C1 segment of cervical spinal cord (tissue), 14 donors: Measurements from ENCODE around the gene HIBADH.
A peak's percentile ranks its signal among the peaks of the same experiment; 100 is the strongest.

ENCODE experiments used
- DNase-seq, 14 donors: peaks; one replicate each; lab custom pipeline; 2025; lab: John Stamatoyannopoulos, UW

HIBADH gene

DNA sequence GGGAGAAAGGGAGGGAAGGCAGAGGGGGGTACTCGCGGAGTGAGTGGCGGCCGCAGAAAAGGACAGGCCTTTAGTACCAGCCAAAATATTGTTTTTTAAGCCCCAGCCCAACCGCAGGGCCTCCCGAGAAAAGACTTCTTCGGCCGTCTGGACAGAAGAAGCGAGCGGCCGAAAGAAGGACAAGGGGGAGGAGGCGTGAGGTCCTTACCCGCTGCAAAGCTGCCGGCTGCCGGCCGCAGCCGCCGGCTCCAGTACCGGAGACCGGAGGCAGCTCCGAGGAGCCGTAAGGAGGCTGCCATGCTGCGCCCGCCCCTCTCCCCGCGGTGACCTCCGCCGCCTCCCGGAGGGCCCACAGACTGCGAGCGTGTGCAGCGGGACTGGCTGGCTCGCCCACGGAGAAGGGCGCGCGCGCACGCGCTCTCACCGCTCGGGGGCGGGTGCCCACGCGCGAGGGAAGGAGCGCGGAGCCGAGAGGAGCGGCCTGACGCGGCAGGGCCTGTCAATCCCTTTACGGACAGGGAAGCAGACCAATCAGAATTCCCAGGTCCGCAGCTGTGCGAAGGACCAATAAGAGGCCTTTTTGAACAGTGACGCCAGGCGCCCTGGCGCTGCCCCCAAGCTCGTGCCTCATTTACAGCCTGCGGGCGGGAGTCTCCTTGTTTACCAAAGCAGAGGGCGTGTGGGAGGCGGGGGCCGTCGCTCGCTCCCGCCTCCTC lies at the start of gene HIBADH:
Gene HIBADH (minus strand): TSS at position 394 of the 716 bp plus-strand sequence. CDS start 95 bp downstream, at position 299.
- DNase-seq = peak; percentile 70 to 99 (median 97)

DNA sequence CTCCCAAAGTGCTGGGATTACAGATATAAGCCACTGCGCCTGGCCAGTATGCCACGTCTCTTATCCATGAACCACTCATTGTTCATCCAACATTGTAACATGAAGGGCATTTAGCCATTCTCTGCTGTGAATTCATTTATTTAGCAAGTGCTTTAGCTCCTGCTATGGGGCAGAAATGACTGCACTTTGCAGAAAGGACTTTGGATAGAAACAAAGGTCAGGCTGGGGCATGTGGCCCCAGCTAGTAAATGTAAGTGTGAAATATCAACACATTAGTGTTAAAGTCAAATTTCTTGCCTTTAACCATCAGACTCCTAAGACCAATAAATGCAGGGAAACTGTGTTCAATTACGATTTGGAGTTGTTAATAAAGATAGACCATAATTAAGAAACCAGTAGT lies 49.5 kb upstream of the HIBADH start:
- no peak for DNase-seq

DNA sequence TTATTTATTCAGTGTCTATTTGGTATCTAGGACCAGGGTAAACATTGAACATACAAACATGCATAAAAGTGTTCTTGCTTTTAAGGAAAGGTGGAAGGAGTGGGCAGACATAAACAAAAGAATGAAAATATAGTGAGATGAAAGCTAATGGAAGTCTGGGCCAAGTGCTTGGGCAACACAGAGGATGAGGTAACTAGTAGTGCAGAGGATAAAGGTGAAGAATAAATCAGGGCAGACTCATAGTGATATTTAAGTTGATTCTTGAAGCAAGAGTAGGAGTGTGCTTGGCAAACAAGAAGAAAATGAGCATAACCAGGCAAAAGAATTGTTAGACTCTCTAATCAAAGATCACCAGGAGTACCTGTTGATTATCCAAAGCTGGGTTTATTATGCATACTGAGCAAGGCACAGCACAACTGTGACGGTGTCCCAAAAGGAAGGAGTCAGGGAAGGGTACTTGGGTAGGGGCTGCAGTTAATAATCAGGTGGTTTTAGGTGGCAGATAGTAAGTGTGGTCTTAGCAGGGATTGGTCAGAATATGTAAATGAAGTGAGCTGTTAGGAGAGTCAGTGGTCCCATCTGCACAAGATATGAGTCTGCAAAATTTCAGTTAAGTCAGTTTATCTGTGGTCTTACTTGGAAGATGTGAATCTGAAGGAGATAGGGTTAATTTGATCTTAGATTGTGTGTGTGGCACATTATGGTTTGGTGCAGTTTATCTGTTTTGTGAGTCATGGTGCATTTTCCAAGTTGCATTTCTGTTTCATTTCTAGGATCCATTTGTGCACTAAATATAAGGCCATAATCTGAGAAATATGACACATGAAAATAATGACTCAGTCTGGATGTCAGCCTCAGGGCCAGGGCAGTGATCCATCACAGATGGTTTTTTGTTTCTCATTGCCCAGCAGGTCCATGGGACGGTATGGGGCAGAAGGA lies 46.7 kb upstream of the HIBADH start:
- no peak for DNase-seq

DNA sequence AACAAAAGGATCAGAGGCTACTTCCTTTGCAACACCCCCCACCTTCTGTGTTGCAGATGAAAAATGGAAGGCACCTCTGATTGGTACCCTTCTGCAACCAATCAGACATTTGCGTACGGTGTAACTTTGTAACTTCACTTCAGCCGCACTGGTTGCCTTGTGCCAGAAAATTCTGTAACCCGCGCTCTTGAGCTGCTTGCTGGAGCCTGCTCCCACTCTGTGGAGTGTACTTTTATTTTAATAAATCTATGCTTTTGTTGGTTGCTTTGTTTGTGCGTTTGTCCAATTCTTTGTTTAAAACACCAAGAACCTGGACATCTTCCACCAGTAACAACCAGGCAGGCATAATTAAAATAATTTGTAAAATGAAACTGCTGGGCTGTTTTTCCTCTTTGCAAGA lies 45.8 kb upstream of the HIBADH start:
- no peak for DNase-seq

DNA sequence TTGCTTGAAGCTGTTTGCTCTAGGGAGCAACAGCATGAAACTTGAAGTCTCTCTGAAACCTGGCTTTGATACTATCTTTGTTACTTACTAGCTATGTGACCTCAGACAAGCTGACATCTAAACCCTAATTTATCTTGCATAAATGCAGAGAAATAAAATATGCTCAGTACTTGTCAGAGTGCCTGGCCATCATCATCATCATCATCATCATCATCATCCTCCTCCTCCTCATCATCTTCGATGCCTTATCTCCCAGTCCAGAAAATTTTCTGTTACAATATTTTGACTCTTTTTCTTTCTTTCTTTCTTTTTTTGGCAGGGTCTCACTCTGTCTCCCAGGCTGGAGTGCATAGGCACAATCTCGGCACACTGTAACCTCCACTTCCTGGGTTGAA lies 42.5 kb upstream of the HIBADH start:
- no peak for DNase-seq

DNA sequence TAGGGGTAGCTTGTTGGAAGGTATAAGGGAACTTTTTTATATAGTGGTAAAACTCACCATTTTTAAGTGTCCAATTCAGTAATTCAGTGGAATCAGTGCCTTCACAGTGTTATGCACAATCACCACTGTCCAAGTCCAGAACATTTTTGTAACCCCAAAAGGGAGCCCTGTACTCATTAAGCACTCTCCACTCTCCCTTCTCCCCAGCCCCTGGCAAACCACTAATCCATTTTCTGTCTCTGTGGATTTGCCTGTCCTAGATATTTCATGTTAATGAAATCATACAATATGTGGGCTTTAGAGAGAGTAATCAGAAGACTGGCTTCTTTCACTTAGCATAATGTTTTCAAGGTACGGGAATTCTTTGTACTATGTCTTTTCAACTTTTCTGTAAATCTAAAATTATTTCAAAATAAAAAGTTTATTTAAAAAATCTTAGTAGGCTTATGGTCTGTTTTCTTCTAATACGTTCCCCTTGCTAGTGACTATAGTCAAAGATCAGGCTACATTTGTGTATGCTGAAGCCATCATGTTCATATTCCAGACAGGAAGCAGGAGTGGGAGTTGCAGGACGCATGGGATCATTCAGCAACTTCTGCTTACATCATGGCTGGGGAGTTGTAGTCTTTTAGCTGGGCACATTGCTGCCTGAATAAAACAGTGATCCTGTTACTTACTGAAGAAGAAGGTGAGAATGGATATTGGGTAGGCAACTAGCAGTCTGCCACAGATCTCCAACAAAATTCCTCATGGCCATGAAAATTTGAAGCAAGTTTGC lies 41.9 kb upstream of the HIBADH start:
- no peak for DNase-seq

DNA sequence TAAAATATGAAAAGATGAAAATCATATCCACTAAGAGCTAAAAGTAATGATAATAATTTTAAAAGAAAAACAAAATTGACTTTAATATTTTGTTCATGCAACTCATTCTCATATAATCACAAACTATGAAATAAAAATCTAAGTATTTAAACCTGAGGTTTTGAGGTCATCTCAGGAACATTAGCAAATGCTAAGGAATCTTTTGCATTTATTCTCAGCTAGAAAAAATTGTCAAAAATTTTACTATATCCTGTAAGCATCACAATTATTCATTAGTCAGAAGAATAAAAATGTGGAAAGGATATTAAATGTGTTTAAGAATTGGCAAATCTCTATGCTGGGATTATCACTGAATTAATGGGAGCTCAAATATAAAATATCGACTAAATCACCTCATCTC lies 40.5 kb upstream of the HIBADH start:
- DNase-seq = no peak

DNA sequence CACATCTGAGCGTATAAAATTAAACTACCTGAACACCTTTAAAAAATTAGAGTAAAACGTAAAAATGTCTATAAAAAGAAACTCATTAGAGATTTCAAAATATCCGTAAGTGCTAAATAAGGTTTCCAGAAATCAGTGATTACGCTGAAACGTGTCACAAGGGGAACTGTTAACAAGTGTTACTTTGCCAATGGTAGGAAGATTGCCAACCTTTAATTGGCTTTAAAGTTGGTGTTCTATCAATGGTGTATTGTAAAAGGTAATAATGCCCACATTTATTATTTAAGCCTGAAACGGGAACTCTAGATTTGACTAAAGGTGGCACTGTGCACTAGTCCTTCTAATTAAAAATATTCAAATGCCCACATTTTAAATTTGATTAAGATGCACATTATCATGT lies 37.8 kb upstream of the HIBADH start:
- DNase-seq = no peak

DNA sequence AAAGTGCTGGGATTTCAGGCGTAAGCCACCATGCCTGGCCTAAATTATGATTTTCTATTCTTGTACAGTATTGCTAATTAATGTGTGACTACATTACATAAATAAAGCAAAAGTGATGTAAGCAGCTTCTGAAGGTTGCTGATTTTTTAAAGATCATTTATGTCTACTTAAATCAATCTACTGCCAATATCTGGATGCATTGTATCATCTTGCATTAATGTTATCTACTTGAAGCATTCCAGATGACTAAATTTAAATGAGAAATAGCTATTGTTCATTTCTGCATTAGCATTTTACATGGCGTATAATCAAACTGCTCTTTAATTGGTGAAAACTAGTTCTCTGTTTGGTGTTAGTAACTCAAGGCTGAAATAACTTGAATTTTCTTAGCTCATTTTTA lies 37.1 kb upstream of the HIBADH start:
- no peak for DNase-seq

DNA sequence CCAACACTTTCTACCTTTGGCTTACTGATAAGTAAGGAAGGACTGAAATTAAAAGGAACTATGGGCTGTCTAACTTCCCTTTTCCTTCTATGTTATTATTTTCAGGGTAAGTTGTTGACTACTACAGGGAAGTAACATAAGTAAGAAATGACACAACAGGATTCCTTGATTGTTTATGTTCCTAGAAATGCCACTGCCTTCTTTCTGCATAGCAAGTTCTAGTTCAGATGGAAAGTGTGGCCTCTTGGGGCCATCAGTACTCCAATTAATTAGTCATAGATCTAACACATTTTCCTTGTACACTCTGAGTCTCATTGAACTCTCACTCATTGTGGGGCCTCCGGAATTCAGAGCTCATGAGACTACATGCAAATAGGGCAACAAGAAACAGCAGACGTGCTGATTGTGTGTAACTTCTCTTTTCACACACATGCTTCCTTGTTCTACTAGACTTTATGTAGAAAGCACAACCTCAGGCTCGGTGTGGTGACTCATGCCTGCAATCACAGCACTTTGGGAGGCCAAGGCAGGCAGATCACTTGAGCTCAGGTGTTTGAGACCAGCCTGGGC lies 35.3 kb upstream of the HIBADH start:
- peak in 1 of 14 donors; percentile 4 for DNase-seq

DNA sequence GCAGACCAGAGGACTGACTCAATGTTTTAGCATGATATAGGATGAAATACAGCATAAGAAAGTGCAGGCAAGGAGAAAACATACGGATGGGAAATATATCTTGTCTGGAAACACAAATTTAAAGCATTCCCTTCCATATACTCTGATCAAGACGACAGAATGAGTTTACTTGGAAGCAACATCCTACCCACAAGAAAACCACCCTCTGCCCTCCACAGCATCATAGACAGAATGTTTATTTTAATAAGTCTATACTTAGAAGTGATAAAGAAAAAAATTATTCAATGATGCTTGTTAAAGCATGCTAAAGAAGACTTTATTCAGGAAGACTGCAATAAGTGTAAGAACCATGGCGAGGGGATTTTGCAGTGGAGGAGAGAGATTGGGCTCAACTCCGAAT lies 32.4 kb upstream of the HIBADH start:
- DNase-seq = no peak

DNA sequence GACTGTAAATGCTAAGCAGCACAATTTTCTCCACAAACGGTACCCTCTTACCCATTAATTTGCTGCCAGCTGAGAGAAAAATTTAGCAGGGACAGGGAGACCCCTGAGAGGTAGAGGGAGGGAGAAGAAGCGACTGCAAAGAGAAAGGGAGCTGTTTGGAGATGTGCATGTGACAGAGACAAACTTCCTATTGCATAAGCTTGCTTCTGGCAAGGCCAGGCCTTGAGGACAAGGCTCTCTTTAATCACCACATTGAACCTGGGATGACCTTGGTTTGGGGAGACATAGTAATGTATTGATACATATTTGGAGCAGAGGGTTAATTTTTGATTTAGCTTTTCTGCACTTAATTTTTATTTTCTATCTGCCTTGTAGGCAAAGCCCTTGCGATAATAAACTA lies 31.1 kb upstream of the HIBADH start:
- DNase-seq = no peak

DNA sequence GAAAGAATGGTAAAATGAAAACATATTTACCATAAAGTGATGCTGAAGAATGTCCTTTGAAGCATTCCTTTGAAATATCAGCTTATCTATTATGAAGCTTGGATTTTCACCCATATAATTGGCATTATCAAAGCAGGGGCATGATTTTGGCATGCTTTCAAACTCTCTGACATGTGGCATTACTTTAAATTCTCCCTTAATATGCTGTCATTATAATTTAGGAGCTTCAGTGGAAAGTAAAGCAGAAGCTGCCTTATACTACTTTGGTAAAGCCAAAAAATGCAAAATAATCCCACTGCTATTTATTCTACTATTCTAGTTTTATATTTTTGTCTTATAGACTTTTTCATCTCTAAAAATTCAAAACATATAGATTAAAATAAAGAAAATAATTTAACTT lies 28.0 kb upstream of the HIBADH start:
- no peak for DNase-seq

DNA sequence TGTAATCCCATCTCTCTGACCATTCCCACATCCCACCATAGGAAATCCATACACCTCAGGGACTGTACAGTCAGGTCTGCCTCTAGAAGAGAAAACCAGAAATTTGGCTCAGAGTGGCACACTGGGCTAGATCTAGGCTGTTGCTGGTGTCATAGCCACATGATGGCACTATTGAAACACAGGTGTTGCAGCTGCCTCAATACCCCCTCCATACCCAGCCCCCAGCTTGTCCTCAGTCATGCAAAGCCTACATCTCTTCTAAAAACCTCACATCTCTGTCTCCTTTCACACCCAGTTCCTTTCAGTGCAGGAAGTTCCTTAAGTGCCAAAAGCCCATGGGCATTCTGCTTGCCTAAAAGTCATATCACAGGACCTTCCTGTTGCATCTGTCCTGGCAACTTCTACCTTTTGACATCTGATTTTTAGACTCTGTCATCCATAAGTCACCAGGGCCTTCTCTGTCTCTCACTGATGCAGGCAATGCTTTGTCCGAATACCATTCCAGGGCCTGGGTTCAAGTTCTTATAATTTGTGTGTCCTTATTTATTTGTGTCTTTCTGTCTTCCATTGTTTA lies 27.0 kb upstream of the HIBADH start:
- DNase-seq = peak in 1 of 14 donors; percentile 4

DNA sequence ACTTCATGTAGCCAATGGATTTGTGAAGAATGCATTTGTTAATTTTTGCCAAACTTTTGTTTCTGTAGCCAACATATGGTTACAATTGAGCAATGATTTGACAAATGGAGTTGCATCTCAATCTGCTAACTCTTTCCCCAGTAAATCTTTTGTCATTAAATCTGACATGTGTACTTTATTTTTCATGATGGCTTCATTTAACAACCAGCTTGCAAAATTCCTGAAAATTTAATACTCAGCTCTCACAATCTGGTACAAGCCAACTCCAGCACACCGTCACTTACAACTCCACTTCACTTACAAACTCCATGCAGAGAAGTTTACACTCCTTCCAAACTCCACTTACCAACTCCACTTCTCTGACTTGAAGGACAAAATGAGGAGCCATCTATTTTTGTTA lies 26.5 kb upstream of the HIBADH start:
- DNase-seq = no peak

DNA sequence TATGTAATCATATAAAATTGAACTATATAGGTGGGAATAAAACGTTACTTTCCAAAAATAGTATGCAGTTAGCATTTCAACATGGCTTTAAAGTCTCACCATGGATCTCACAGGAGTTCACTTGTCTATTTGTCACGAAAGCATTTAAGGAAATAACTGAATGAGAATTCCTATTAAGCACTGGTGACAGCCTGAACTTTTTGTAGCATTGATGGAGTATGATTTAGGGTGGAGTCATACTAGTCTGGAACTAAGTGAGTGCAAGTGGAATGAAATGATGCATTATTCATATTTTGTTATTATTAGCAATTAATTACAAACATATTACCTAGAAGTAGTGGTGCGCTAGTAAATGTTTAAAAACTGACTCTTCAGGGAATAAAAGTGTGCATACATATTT lies 26.0 kb upstream of the HIBADH start:
- no peak for DNase-seq

DNA sequence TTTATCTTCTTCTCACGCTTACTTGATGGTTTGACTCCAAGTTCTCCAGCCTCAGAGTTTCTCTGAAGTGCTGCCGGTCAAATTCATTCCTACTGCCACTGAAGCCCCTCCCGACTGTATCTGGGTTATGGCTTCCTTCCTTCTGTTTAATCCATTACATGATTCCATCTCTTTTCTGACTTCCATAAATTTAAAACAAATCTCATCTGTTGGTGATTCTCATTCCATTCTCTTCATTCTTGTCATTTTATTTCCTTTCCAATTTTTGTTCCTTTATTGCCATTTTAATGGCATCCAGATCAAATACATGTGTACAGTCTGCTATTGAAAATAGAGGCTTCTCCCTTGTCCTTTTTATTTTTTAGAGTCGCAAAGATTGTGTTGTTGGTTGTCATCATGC lies 25.4 kb upstream of the HIBADH start:
- DNase-seq = no peak

DNA sequence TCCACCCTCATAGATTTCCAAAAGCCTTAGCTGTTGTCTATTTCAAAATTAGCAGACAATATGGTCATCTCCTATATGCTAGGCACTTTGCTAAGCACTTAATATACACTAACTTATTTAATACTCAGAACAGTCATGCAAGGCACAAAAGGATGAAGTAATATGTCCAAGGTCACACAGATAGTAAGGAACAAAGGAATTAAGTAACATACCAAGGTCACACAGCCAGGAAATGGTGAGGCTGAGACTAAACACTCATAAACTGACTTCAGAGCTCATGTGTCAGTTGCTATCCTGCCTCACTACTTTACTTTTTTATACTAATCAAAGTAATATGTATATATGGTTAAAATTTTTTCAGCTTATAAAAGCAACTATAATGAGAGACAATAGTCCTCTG lies 23.6 kb upstream of the HIBADH start:
- DNase-seq = no peak

DNA sequence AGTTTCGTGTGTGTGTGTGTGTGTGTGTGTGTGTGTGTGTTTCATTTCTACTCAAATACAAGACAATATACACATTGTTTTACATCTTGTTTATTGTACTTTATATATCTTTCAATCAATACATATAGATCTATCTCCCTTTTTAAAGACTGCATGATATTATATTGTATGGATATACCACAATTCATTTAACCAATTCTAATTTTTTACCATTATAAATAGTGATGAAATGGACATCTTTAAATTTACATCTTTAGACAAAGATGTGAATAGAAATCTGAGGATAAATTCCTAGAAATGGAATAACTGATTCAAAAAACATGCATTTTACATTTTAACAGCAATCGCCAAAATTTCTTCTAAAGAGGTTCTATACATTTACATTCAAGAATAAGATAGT lies 23.2 kb upstream of the HIBADH start:
- no peak for DNase-seq

DNA sequence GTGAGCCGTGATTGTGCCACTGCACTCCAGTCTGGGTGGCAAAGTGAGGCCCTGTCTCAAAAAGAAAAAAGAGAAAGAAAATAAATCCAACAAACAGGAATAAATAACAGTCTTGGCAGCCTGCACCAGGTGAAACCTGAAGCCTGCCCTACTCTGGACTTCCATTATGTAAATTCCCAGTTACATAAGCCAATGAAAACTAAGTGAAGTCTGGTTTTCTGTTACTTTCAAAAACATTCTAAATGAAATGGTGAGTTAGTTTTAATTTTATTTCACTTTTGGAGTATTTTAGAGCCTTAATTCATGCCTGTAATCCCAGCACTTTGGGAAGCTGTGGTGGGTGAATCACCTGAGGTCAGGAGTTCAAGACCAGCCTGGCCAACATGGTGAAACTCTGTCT lies 22.5 kb upstream of the HIBADH start:
- no peak for DNase-seq

DNA sequence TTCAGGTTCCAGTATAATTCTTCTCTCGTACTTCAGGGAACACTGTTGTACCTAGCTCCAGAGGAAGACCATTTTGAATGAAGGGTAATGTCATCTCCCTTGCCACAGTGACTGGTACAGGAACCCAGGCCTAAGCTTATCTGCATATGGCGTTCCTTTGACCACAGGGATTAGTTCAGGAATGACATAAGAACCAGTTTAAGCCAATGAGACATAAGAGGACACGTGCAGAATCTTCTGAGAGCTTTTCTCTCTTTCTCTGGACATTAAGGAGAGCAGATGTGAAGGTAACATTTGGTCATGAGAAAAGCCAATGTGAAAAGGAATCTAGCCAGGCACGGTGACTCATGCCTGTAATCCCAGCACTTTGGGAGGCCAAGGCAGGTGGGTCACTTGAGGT lies 21.8 kb upstream of the HIBADH start:
- DNase-seq = no peak

DNA sequence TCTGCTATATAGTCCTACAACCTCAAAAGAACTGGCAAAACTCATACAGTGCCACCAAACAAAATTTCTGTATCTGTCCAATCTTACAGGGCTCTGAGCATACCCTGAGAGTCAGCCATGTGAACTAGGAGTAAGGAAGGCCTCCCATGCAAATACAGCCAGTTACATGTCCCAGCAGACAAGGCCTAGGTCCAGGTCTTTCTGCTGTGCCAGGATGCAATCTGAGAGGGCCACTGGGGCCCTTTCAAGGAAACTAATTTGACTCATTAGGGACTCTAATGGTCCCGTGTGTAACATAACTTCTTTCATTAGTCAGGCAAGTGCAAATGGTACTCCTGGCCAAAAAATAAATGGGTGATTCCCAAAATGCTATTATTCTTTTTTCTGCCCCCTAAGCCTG lies 17.9 kb upstream of the HIBADH start:
- DNase-seq = no peak
